Natural killer cell (primary cell): ENCODE results near the gene AKAP13. TPM values are rescaled to one million over a fixed set of nuclear protein-coding genes. Genes with fewer than 3 reads are reported as not detected.

Source experiments
- ATAC-seq, 3 donors: fragments of 150-1000 bp in 2 of 3; fragments of 200-7000 bp in 1 of 3; cut with Tn5 transposase; 1 replicate in 1 of 3; 2 replicates in 2 of 3; pipeline ENCODE4 v1.10.0; 2021; ENCODE audit warnings: mild to moderate bottlenecking in 2 of 3, moderate library complexity in 2 of 3
- DNase-seq, 2 donors: peaks; one replicate each; pipeline versions ENCODE4 v3.0.0 to v3.0.0-alpha.2; 2013 to 2021; ENCODE audit warnings: mixed read lengths in 1 of 2
- H3K27ac ChIP-seq: one replicate; pipeline ENCODE4 v1.5.1; 2013; ENCODE audit warnings: mild to moderate bottlenecking, low read length
- H3K27me3 ChIP-seq: one replicate; pipeline ENCODE4 v1.6.1; 2013; ENCODE audit warnings: low read length; ENCODE audit not compliant: control insufficient read depth, insufficient read depth
- H3K36me3 ChIP-seq: one replicate; pipeline ENCODE4 v1.6.1; 2013; ENCODE audit warnings: low read length; ENCODE audit not compliant: control insufficient read depth, insufficient read depth
- H3K4me1 ChIP-seq: one replicate; pipeline ENCODE4 v1.6.1; 2013; ENCODE audit warnings: low read length; ENCODE audit not compliant: control insufficient read depth, insufficient read depth
- H3K4me3 ChIP-seq: one replicate; pipeline ENCODE4 v1.5.1; 2013; ENCODE audit warnings: low read length
- H3K9me3 ChIP-seq: one replicate; pipeline ENCODE4 v1.6.1; 2013; ENCODE audit warnings: low read length; ENCODE audit not compliant: control insufficient read depth, insufficient read depth
- H3K27ac Mint-ChIP-seq, 2 donors: one replicate each; pipeline ENCODE4 v1.8.0; 2022; ENCODE audit warnings: mild to moderate bottlenecking in 2 of 2, mixed read lengths in 2 of 2, moderate library complexity in 1 of 2
- H3K27me3 Mint-ChIP-seq, 2 donors: one replicate each; pipeline ENCODE4 v1.8.0; 2022; ENCODE audit warnings: low read depth in 2 of 2, mixed read lengths in 2 of 2
- H3K36me3 Mint-ChIP-seq: one replicate; pipeline ENCODE4 v1.8.0; 2022; ENCODE audit warnings: mixed read lengths
- H3K4me1 Mint-ChIP-seq, 2 donors: one replicate each; pipeline ENCODE4 v1.8.0; 2022; ENCODE audit warnings: mixed read lengths in 2 of 2
- H3K4me3 Mint-ChIP-seq: one replicate; pipeline ENCODE4 v1.8.0; 2022; ENCODE audit warnings: mild to moderate bottlenecking, moderate library complexity, mixed read lengths
- H3K9me3 Mint-ChIP-seq, 2 donors: one replicate each; pipeline ENCODE4 v1.8.0; 2022; ENCODE audit warnings: mixed read lengths in 2 of 2
- WGBS: methylation state at CpG from one replicate; pipeline ENCODE4 v1.1.7; 2013; ENCODE audit warnings: missing lambda C conversion rate; ENCODE audit not compliant: insufficient coverage; 5-methylcytosine and 5-hydroxymethylcytosine counted together
- intact Hi-C: fragments of 100-400 bp; cut with micrococcal nuclease; formaldehyde crosslinking; loops from one replicate; pipeline ENCODE4 v1.14.2; 2022
- total RNA-seq, 4 donors: library from RNA; stranded (reverse); fragments of 120-200 nt in 1 of 4; gene quantifications; one replicate each; pipeline versions ENCODE4 v1.2.3 to v1.2.4, GENCODE V29; 2013 to 2022
- TF ChIP-seq, protein P1 (sequence below): fragments of 200-600 bp; IDR thresholded peaks from one replicate; pipeline ENCODE4 v1.8.0; 2022; ENCODE audit warnings: antibody characterized with exemption

Gene AKAP13
- total RNA-seq, 3 donors from 2014 or later (not counting 1 experiment from before 2014, with no cell fraction given) = 573 to 661 (median 647) TPM

DNA sequence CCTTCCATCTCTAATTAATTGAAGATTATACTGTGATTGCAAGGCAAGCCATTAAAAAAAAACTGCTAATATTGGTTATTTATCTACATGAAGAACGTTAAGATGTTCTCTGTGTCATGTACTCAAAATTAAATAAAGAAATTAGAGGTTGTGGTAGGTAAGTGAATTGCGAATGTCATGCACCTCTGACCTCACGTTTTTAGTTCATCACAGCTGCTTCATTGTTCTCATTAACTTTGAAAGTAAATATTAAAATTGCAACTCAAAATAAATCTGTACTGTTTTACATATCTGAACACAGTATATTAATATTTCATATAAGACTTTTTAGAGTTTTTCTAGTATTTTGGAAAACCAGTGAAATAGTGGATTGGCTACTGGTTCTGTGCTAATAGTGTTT is 320.4 kb downstream of the AKAP13 start:
- Mint-ChIP-seq H3K4me1 (peaks cover 70 to 76% of the 10 kb centered on the region in 2 donors), H3K4me3 (peak overlapping the region; percentile 73), H3K36me3 (peaks cover 14% of the 10 kb centered on the region), H3K27ac (peak overlapping the region; percentile 100), H3K9me3 (no peaks in the 10 kb centered on the region), H3K27me3 (no peaks in the 10 kb centered on the region)
- DNase-seq (no peak), ATAC-seq (no peak)
- WGBS = 43% methylated on average over 1 of the region's 3 CpGs
- H3K36me3 ChIP-seq = peaks cover 52% of the 10 kb centered on the region
- H3K27ac ChIP-seq = no peak overlapping the region
- intact Hi-C loops = no loop called here
- TF ChIP-seq, protein P1, sequence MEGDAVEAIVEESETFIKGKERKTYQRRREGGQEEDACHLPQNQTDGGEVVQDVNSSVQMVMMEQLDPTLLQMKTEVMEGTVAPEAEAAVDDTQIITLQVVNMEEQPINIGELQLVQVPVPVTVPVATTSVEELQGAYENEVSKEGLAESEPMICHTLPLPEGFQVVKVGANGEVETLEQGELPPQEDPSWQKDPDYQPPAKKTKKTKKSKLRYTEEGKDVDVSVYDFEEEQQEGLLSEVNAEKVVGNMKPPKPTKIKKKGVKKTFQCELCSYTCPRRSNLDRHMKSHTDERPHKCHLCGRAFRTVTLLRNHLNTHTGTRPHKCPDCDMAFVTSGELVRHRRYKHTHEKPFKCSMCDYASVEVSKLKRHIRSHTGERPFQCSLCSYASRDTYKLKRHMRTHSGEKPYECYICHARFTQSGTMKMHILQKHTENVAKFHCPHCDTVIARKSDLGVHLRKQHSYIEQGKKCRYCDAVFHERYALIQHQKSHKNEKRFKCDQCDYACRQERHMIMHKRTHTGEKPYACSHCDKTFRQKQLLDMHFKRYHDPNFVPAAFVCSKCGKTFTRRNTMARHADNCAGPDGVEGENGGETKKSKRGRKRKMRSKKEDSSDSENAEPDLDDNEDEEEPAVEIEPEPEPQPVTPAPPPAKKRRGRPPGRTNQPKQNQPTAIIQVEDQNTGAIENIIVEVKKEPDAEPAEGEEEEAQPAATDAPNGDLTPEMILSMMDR = no peak
- H3K4me1 ChIP-seq = peaks cover 40% of the 10 kb centered on the region
- H3K27me3 ChIP-seq = no peaks in the 10 kb centered on the region
- no peaks in the 10 kb centered on the region for H3K9me3 ChIP-seq
- no peak overlapping the region for H3K4me3 ChIP-seq

DNA sequence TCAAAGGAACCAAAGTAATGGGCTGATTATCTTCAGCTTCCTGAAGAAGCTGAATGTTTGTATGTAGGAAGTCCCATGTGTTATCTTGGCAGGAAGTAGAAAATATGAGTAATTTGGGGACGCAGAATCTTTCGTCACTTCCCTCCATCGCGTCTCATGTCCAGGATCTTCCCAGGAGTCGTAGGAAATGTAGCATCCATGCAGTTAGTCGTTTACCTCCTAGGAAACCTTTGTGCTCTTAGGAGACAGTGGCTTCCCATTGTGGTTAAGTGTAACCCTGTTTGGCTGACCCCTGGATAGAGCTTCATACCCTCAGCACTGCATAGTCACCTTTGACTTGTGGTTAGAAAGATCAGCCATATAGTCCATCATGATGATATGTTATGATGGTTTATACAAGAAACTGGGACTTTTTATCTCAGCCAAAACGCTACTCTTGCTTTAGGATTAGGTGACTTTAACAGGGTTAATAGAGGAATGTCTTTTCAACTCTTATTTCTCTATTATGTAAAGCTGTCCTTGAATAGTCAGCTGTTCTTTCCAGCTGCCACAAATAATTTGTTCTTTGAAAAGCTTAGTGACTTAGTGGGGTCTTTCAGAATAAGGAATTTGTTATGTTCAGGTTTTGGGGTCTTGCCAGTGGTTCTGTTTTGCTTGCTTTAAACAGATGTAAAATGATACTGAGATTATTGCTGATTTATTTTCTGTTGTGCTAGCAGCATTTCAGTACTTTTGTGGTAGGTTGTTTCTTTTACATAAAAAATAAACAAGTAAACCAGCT is 322.1 kb downstream of the AKAP13 start:
- no peaks in the 10 kb centered on the region for H3K27me3 Mint-ChIP-seq
- H3K9me3 Mint-ChIP-seq = no peaks in the 10 kb centered on the region
- intact Hi-C loops = loop anchor here (1.0 kb wide), 3 partner anchors 9 to 56 kb away; no protein-coding TSS in a partner anchor
- DNase-seq (peak; percentile 54 to 81), ATAC-seq (peak; percentile 56 to 68 (median 59))
- Histone ChIP-seq H3K4me1 (peaks cover 56% of the 10 kb centered on the region), H3K27me3 (no peaks in the 10 kb centered on the region), H3K36me3 (peaks cover 41% of the 10 kb centered on the region), H3K27ac (peak overlapping the region; percentile 98), H3K9me3 (no peaks in the 10 kb centered on the region), H3K4me3 (peak overlapping the region; percentile 11)
- H3K4me1 Mint-ChIP-seq = peaks cover 72 to 78% of the 10 kb centered on the region in 2 donors
- peak overlapping the region; percentile 89 for H3K4me3 Mint-ChIP-seq
- H3K27ac Mint-ChIP-seq = peak overlapping the region; percentile 100
- H3K36me3 Mint-ChIP-seq = peaks cover 7% of the 10 kb centered on the region
- TF ChIP-seq, protein P1 = no peak
- 16% methylated on average over 6 of the region's 7 CpGs for WGBS

DNA sequence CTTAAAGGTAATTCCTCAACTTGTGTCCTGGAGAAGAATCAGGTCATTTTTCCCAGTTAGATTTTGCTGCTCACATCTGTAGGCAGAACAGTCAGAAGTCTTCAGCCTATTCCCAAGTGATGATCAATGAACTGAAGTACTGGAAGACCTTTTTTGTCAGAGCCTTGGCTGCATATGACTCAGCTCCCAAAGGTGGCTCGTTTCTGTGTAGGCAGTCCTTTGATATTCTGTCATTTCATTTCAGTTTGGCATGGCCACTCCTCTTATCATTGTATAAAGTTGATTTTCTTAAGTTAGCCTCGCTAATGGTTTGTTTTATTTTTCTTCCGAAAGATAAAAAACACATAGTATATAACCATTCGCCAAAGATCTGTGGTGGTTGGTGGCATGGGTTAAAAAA is 323.7 kb downstream of the AKAP13 start:
- H3K4me1 ChIP-seq = peaks cover 54% of the 10 kb centered on the region
- Mint-ChIP-seq H3K27me3 (no peaks in the 10 kb centered on the region), H3K9me3 (no peaks in the 10 kb centered on the region), H3K36me3 (peaks cover 13% of the 10 kb centered on the region), H3K27ac (peak overlapping the region; percentile 100), H3K4me1 (peaks cover 83 to 85% of the 10 kb centered on the region in 2 donors), H3K4me3 (peak overlapping the region; percentile 78)
- H3K36me3 ChIP-seq = peaks cover 45% of the 10 kb centered on the region
- no peaks in the 10 kb centered on the region for H3K27me3 ChIP-seq
- TF ChIP-seq, protein P1 = no peak
- intact Hi-C loops = loop anchor here (1.0 kb wide), 1 partner anchor 15 kb away; no protein-coding TSS in a partner anchor
- WGBS = 61% methylated on average over 2 of the region's 4 CpGs
- peak overlapping the region; percentile 98 for H3K27ac ChIP-seq
- H3K9me3 ChIP-seq = no peaks in the 10 kb centered on the region
- no peak overlapping the region for H3K4me3 ChIP-seq
- ATAC-seq (peak in 1 of 3 donors; percentile 15), DNase-seq (peak in 1 of 2 donors; percentile 57)
